HepG2 (cell line): ENCODE measurements around the gene PGC. TPM values are rescaled to one million over a fixed set of nuclear protein-coding genes. Genes with fewer than 3 reads are reported as not detected.

ENCODE experiments used
- HMG20A ChIP-seq: IDR thresholded peaks from 2 replicates; pipeline ENCODE4 v1.6.1; 2016; ENCODE audit warnings: borderline replicate concordance
- KDM2A ChIP-seq: sonication (generic); formaldehyde crosslinking; IDR thresholded peaks from 2 replicates; pipeline ENCODE4 v1.4.0; 2020; ENCODE audit warnings: low read depth, missing genetic modification reagents, borderline replicate concordance
- ZMAT3 ChIP-seq: sonication (generic); formaldehyde crosslinking; conservative IDR thresholded peaks from 2 replicates; pipeline ENCODE4 v1.7.0; 2021; ENCODE audit warnings: missing genetic modification reagents
- ZNF10 ChIP-seq: sonication (generic); formaldehyde crosslinking; IDR thresholded peaks from 2 replicates; pipeline ENCODE4 v1.4.0; 2020; ENCODE audit warnings: mild to moderate bottlenecking, low read depth, missing genetic modification reagents, borderline replicate concordance
- ZNF224 ChIP-seq: sonication (generic); formaldehyde crosslinking; IDR thresholded peaks from 2 replicates; pipeline ENCODE4 v1.5.0; 2020; ENCODE audit warnings: mild to moderate bottlenecking, missing genetic modification reagents
- ZNF383 ChIP-seq: sonication (generic); formaldehyde crosslinking; IDR thresholded peaks from 2 replicates; pipeline ENCODE4 v1.4.0; 2020; ENCODE audit warnings: missing genetic modification reagents, mild to moderate bottlenecking, borderline replicate concordance
- ZNF670 ChIP-seq: sonication (generic); formaldehyde crosslinking; IDR thresholded peaks from 2 replicates; pipeline ENCODE4 v1.8.0; 2022; ENCODE audit warnings: mild to moderate bottlenecking, missing genetic modification reagents, borderline replicate concordance
- polyA plus RNA-seq, 8 experiments: library from polyadenylated mRNA; depleted of rRNA in 3 of 8; stranded (reverse) in 7 of 8; unstranded in 1 of 8; fragments of >200 nt; fragmentation: Illumina TruSeq in 4 of 8; extraction: Trizol in 4 of 8; gene quantifications; 2 replicates each; pipeline versions ENCODE4 v1.2.1 to v1.2.3, GENCODE V29; 2011 to 2016; ENCODE audit warnings: low read depth in 4 of 8, missing spikeins in 1 of 8, mixed read lengths in 1 of 8; ENCODE audit not compliant: insufficient read depth in 1 of 8
- total RNA-seq, 5 experiments: library from RNA; depleted of rRNA; stranded (reverse); fragments of >200 nt; fragmentation: Illumina TruSeq; extraction: Trizol; gene quantifications; 2 replicates each; pipeline ENCODE4 v1.2.3, GENCODE V29; 2016; ENCODE audit warnings: low read depth in 1 of 5
- TF ChIP-seq, protein P1 (sequence below): sonication (generic); formaldehyde crosslinking; IDR thresholded peaks from 2 replicates; pipeline ENCODE4 v1.4.0; 2020; ENCODE audit warnings: missing genetic modification reagents
- TF ChIP-seq, protein P2 (sequence below): sonication (generic); formaldehyde crosslinking; IDR thresholded peaks from 2 replicates; pipeline ENCODE4 v1.5.0; 2020; ENCODE audit warnings: missing genetic modification reagents
- TF ChIP-seq, protein P3 (sequence below): sonication (generic); formaldehyde crosslinking; IDR thresholded peaks from 2 replicates; pipeline ENCODE4 v1.9.0; 2021; ENCODE audit warnings: missing genetic modification reagents, borderline replicate concordance
- TF ChIP-seq, protein P4 (sequence below): sonication (generic); formaldehyde crosslinking; IDR thresholded peaks from 2 replicates; pipeline ENCODE4 v1.8.0; 2022; ENCODE audit warnings: mild to moderate bottlenecking, missing genetic modification reagents, moderate library complexity
- TF ChIP-seq, protein P5 (sequence below): conservative IDR thresholded peaks from 2 replicates; pipeline ENCODE4 v1.6.1; 2018; ENCODE audit warnings: missing genetic modification reagents
- TF ChIP-seq, protein P6 (sequence below): sonication (generic); formaldehyde crosslinking; IDR thresholded peaks from 2 replicates; pipeline ENCODE4 v1.4.0; 2020; ENCODE audit warnings: missing genetic modification reagents

The PGC gene
- total and polyA plus RNA-seq, 2 of the 13 experiments (the other 11 are each of a cell fraction or from before 2014, with no cell fraction given), result 426 to 502 TPM

DNA sequence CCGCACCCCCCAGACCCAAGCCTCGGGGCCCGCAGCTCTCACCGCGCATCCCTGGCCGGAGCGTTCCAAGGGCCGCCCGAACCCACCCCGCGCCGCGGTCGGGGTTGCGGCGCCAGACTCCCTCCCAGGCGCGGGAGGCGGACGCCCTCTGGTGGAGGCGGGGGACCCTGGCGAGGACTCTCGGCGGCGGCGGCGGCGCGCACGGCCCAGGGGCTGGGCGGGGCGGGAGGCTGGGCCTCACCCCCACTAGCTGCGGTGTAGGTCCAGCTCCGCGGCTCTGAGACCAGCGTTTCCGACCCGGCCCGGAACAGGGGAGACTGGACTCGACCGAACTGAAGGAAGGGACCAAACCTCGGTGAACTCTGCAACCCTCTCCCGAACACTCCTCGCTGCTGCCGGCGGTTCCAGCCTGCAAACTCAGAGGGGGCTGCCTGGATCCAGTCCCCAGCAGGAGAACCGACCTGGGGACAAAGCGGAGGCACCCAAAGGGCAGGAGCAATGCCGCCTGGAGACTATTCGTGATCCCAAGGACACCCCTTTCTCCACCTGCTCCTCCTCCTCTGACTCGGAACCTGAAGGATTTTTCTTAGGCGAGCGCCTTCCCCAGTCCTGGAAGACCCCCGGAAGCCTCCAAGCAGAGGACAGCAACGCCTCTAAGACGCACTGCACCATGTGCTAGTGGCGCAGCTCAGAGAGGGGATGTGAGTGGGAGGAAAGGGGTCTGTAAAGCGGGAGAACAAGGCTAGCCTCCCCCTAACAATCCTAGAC lies 39.4 kb upstream of the PGC start (continued):
- TF ChIP-seq, protein P1, sequence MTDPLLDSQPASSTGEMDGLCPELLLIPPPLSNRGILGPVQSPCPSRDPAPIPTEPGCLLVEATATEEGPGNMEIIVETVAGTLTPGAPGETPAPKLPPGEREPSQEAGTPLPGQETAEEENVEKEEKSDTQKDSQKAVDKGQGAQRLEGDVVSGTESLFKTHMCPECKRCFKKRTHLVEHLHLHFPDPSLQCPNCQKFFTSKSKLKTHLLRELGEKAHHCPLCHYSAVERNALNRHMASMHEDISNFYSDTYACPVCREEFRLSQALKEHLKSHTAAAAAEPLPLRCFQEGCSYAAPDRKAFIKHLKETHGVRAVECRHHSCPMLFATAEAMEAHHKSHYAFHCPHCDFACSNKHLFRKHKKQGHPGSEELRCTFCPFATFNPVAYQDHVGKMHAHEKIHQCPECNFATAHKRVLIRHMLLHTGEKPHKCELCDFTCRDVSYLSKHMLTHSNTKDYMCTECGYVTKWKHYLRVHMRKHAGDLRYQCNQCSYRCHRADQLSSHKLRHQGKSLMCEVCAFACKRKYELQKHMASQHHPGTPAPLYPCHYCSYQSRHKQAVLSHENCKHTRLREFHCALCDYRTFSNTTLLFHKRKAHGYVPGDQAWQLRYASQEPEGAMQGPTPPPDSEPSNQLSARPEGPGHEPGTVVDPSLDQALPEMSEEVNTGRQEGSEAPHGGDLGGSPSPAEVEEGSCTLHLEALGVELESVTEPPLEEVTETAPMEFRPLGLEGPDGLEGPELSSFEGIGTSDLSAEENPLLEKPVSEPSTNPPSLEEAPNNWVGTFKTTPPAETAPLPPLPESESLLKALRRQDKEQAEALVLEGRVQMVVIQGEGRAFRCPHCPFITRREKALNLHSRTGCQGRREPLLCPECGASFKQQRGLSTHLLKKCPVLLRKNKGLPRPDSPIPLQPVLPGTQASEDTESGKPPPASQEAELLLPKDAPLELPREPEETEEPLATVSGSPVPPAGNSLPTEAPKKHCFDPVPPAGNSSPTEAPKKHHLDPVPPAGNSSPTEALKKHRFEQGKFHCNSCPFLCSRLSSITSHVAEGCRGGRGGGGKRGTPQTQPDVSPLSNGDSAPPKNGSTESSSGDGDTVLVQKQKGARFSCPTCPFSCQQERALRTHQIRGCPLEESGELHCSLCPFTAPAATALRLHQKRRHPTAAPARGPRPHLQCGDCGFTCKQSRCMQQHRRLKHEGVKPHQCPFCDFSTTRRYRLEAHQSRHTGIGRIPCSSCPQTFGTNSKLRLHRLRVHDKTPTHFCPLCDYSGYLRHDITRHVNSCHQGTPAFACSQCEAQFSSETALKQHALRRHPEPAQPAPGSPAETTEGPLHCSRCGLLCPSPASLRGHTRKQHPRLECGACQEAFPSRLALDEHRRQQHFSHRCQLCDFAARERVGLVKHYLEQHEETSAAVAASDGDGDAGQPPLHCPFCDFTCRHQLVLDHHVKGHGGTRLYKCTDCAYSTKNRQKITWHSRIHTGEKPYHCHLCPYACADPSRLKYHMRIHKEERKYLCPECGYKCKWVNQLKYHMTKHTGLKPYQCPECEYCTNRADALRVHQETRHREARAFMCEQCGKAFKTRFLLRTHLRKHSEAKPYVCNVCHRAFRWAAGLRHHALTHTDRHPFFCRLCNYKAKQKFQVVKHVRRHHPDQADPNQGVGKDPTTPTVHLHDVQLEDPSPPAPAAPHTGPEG (CRISPR knock-in tag), result no peak
- TF ChIP-seq ZNF383 (CRISPR knock-in tag), result peak; percentile 59; the same call in 1 of the 2 replicates
- TF ChIP-seq, protein P2, sequence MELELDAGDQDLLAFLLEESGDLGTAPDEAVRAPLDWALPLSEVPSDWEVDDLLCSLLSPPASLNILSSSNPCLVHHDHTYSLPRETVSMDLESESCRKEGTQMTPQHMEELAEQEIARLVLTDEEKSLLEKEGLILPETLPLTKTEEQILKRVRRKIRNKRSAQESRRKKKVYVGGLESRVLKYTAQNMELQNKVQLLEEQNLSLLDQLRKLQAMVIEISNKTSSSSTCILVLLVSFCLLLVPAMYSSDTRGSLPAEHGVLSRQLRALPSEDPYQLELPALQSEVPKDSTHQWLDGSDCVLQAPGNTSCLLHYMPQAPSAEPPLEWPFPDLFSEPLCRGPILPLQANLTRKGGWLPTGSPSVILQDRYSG (CRISPR knock-in tag), result no peak
- peak; percentile 77 for TF ChIP-seq KDM2A
- TF ChIP-seq, protein P3, sequence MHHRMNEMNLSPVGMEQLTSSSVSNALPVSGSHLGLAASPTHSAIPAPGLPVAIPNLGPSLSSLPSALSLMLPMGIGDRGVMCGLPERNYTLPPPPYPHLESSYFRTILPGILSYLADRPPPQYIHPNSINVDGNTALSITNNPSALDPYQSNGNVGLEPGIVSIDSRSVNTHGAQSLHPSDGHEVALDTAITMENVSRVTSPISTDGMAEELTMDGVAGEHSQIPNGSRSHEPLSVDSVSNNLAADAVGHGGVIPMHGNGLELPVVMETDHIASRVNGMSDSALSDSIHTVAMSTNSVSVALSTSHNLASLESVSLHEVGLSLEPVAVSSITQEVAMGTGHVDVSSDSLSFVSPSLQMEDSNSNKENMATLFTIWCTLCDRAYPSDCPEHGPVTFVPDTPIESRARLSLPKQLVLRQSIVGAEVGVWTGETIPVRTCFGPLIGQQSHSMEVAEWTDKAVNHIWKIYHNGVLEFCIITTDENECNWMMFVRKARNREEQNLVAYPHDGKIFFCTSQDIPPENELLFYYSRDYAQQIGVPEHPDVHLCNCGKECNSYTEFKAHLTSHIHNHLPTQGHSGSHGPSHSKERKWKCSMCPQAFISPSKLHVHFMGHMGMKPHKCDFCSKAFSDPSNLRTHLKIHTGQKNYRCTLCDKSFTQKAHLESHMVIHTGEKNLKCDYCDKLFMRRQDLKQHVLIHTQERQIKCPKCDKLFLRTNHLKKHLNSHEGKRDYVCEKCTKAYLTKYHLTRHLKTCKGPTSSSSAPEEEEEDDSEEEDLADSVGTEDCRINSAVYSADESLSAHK (CRISPR knock-in tag), result 0 out of 2 replicates have a peak, but pooled peaks have one; percentile 26
- TF ChIP-seq, protein P4, sequence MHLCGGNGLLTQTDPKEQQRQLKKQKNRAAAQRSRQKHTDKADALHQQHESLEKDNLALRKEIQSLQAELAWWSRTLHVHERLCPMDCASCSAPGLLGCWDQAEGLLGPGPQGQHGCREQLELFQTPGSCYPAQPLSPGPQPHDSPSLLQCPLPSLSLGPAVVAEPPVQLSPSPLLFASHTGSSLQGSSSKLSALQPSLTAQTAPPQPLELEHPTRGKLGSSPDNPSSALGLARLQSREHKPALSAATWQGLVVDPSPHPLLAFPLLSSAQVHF (CRISPR knock-in tag), result no peak
- TF ChIP-seq ZNF224 (CRISPR knock-in tag), result 0 out of 2 replicates have a peak, but pooled peaks have one; percentile 24
- peak; percentile 18; the same call in 1 of the 2 replicates for TF ChIP-seq ZNF10 (CRISPR knock-in tag)
- TF ChIP-seq HMG20A, result no peak
- TF ChIP-seq ZNF670 (CRISPR knock-in tag), result no peak; the same call in none of the 2 replicates
- TF ChIP-seq, protein P5, sequence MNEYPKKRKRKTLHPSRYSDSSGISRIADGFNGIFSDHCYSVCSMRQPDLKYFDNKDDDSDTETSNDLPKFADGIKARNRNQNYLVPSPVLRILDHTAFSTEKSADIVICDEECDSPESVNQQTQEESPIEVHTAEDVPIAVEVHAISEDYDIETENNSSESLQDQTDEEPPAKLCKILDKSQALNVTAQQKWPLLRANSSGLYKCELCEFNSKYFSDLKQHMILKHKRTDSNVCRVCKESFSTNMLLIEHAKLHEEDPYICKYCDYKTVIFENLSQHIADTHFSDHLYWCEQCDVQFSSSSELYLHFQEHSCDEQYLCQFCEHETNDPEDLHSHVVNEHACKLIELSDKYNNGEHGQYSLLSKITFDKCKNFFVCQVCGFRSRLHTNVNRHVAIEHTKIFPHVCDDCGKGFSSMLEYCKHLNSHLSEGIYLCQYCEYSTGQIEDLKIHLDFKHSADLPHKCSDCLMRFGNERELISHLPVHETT, result peak; percentile 53; the same call in 1 of the 2 replicates
- TF ChIP-seq, protein P6, sequence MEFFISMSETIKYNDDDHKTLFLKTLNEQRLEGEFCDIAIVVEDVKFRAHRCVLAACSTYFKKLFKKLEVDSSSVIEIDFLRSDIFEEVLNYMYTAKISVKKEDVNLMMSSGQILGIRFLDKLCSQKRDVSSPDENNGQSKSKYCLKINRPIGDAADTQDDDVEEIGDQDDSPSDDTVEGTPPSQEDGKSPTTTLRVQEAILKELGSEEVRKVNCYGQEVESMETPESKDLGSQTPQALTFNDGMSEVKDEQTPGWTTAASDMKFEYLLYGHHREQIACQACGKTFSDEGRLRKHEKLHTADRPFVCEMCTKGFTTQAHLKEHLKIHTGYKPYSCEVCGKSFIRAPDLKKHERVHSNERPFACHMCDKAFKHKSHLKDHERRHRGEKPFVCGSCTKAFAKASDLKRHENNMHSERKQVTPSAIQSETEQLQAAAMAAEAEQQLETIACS (CRISPR knock-in tag), result peak; percentile 94
- peak; percentile 84 for TF ChIP-seq ZMAT3 (CRISPR knock-in tag)
